GM13976 (cell line): ENCODE data around the gene MBP.

Source experiments
- DNase-seq: peaks from one replicate; pipeline ENCODE4 v3.0.0; 2012; ENCODE audit warnings: low spot score
- CTCF ChIP-seq: IDR thresholded peaks from 2 replicates; pipeline ENCODE4 v1.5.1; 2012; ENCODE audit warnings: borderline replicate concordance, mild to moderate bottlenecking; ENCODE audit not compliant: insufficient read depth; ENCODE audit errors: extremely low read depth, missing control alignments, control extremely low read depth
- in situ Hi-C: fragments of 300-500 bp; cut with MboI; formaldehyde crosslinking; loops from one replicate; pipeline ENCODE4 v1.12.0; 2022; ENCODE audit warnings: low sequenced_read_pairs, mixed read lengths, inconsistent platforms; ENCODE audit not compliant: unreplicated experiment

The MBP gene

GRCh38 chr18:77135339-77136075 is 2.9 kb upstream of the MBP start:
- TF ChIP-seq CTCF, result no peak
- in situ Hi-C loops, result no loop called here
- no peak for DNase-seq

GRCh38 chr18:77134611-77135010 is 2.0 kb upstream of the MBP start:
- no peak for DNase-seq
- TF ChIP-seq CTCF, result no peak
- in situ Hi-C loops, result no loop called here

GRCh38 chr18:77133835-77134496 is 1.4 kb upstream of the MBP start:
- peak; percentile 58 for DNase-seq
- in situ Hi-C loops, result no loop called here
- TF ChIP-seq CTCF, result peak; percentile 21

- DNase-seq, result no peak
- in situ Hi-C loops, result no loop called here
- TF ChIP-seq CTCF, result no peak
Measured at GRCh38 chr18:77133051-77133834, 660 bp upstream of the MBP start.

- in situ Hi-C loops, result no loop called here
- no peak for TF ChIP-seq CTCF
- DNase-seq, result peak; percentile 80
Measured at GRCh38 chr18:77131652-77132368, 773 bp downstream of the MBP start.

- no peak for TF ChIP-seq CTCF
- in situ Hi-C loops, result no loop called here
- no peak for DNase-seq
Measured at GRCh38 chr18:77131100-77131651, 1.4 kb downstream of the MBP start.
